Measurements from ENCODE around the gene BTNL8. TPM values are rescaled to one million over a fixed set of nuclear protein-coding genes. Genes with fewer than 3 reads are reported as not detected.

Gene BTNL8
- total and polyA plus RNA-seq, 2 experiments from 2014 or later = not detected

DNA sequence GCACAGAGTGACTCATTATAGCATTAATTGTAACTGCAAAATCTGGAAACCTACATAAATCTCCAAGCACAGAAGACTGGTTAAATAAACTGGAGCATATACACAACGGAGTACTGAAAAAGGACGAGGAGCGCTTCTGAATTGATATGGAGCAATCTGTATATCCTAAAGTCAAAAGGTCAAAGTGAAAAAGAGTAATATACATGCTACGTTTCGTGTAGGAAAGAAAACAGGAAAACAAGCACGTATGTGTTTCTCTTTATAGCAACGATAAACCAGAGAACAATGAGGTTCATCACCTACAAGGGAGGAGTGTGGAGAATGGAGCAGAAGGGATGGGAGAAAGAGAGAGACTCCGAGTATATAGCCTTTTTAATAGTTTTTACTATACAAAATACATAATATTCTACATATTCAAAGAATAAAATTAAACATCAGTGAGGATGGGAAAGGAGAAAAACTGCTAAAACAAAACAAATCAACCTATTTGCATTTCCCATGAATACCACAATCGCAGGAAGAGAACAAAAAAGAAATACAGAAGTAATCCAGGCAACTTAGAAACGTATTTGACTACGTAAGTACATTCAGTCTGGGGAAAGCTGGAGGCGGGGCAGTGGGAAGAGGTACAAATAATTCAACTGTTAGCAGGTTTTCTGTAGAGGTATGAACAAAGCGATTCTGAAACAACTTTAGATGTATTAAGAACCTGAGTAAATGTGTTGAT lies 45.7 kb upstream of the BTNL8 start:
- H4K20me1 ChIP-seq (ENCODE audit: insufficient read depth) = no peaks in the 10 kb centered on the region
- in situ Hi-C loops (cut with MboI) = no loop called here
- H3K27me3 ChIP-seq (replicated peaks; ENCODE audit: insufficient read depth) = no peaks in the 10 kb centered on the region
- no peak overlapping the region for H2AFZ ChIP-seq
- H3K9me2 ChIP-seq (ENCODE audit: insufficient read depth) = no peaks in the 10 kb centered on the region; the same call in 1 of the 2 replicates
- DNase-seq = no peak
- H3F3A ChIP-seq (ENCODE audit: insufficient read depth) = no peaks in the 10 kb centered on the region
- 88% methylated on average over 13 of the region's 13 CpGs for WGBS, 2 experiments (ENCODE audit: low coverage in 1 of 2, low lambda C conversion rate in 2 of 2, missing lambda C conversion rate in 2 of 2)
- TF ChIP-seq EZH2 (IDR thresholded peaks at IDR 0.05; ENCODE audit: insufficient read depth, poor library complexity, severe bottlenecking) (no peak), EZH2phosphoT487 (IDR thresholded peaks at IDR 0.05; ENCODE audit: insufficient read depth, low read depth) (no peak)
- H3K4me1 ChIP-seq (ENCODE audit: insufficient read depth) = no peaks in the 10 kb centered on the region
- H3K4me2 ChIP-seq (ENCODE audit: unreplicated experiment) = no peak overlapping the region
- no peaks in the 10 kb centered on the region for H3K9me3 ChIP-seq (ENCODE audit: low read depth)
- H3K36me3 ChIP-seq (ENCODE audit: low read depth) = peaks cover 31% of the 10 kb centered on the region
- H3K9ac ChIP-seq = no peak overlapping the region
- no peak overlapping the region for H3K27ac ChIP-seq
- H3K4me3 ChIP-seq = no peak overlapping the region
- H3K79me2 ChIP-seq (ENCODE audit: insufficient read depth) = peaks cover 38% of the 10 kb centered on the region

DNA sequence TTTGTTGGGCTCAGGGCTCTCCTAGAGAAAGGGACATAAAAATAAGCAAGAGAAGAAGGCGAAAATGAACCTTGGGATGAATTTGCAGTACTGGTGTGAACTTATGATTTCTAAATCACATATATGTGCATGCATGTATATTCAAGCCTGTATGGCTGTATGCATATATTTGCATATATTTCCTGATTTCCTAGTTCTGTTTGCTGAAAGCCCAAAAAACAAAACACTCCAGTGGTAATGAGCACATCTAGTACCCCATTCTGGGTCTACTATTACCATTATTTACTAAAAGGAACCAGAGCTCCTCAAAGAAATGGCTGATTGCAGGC lies 45.1 kb upstream of the BTNL8 start:
- Histone ChIP-seq H3K4me1 (ENCODE audit: insufficient read depth) (no peaks in the 10 kb centered on the region), H3K27ac (no peak overlapping the region), H3K27me3 (replicated peaks; ENCODE audit: insufficient read depth) (no peaks in the 10 kb centered on the region), H3K9ac (no peak overlapping the region), H3K9me2 (ENCODE audit: insufficient read depth) (no peaks in the 10 kb centered on the region; the same call in 1 of the 2 replicates), H4K20me1 (ENCODE audit: insufficient read depth) (no peaks in the 10 kb centered on the region), H2AFZ (no peak overlapping the region), H3K4me3 (no peak overlapping the region), H3K4me2 (ENCODE audit: unreplicated experiment) (no peak overlapping the region), H3F3A (ENCODE audit: insufficient read depth) (no peaks in the 10 kb centered on the region), H3K9me3 (ENCODE audit: low read depth) (no peaks in the 10 kb centered on the region), H3K36me3 (ENCODE audit: low read depth) (peaks cover 29% of the 10 kb centered on the region), H3K79me2 (ENCODE audit: insufficient read depth) (peaks cover 43% of the 10 kb centered on the region)
- no peak for DNase-seq
- in situ Hi-C loops (cut with MboI) = no loop called here
- TF ChIP-seq EZH2phosphoT487 (IDR thresholded peaks at IDR 0.05; ENCODE audit: insufficient read depth, low read depth) (no peak), EZH2 (IDR thresholded peaks at IDR 0.05; ENCODE audit: insufficient read depth, poor library complexity, severe bottlenecking) (no peak)
- 96 to 97% methylated on average over 1 of the region's 1 CpG for WGBS, 2 experiments (ENCODE audit: low coverage in 1 of 2, low lambda C conversion rate in 2 of 2, missing lambda C conversion rate in 2 of 2)

DNA sequence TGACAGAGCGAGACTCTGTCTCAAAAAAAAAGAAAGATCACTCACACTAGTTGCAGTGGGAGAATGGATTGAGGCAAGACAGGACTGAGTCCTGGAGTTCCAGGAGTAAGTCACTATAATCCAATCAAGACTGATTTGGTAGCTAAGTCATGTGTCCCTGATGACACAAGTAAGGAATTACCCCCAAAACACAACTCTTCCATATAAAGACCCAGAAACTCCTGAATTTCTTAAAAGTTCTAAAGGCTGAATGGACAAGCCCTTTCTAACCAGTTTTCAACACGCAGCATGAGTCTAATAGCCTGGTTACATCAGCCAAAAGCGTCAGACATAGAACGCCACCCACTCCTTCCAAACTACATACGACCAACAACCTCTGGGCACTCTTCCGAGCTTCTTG lies 40.4 kb upstream of the BTNL8 start:
- Histone ChIP-seq H3K9ac (no peak overlapping the region), H3K4me3 (no peak overlapping the region), H3K27me3 (replicated peaks; ENCODE audit: insufficient read depth) (no peaks in the 10 kb centered on the region), H3K79me2 (ENCODE audit: insufficient read depth) (peaks cover 50% of the 10 kb centered on the region), H3K9me2 (ENCODE audit: insufficient read depth) (no peaks in the 10 kb centered on the region), H4K20me1 (ENCODE audit: insufficient read depth) (no peaks in the 10 kb centered on the region), H3F3A (ENCODE audit: insufficient read depth) (peaks cover 6% of the 10 kb centered on the region; the same call in 1 of the 2 replicates), H3K4me1 (ENCODE audit: insufficient read depth) (peaks cover 4% of the 10 kb centered on the region; the same call in 1 of the 2 replicates), H3K9me3 (ENCODE audit: low read depth) (no peaks in the 10 kb centered on the region), H3K4me2 (ENCODE audit: unreplicated experiment) (no peak overlapping the region), H2AFZ (no peak overlapping the region), H3K27ac (no peak overlapping the region), H3K36me3 (ENCODE audit: low read depth) (no peaks in the 10 kb centered on the region)
- in situ Hi-C loops (cut with MboI) = no loop called here
- 97% methylated on average over 6 of the region's 6 CpGs for WGBS, 2 experiments (ENCODE audit: low coverage in 1 of 2, low lambda C conversion rate in 2 of 2, missing lambda C conversion rate in 2 of 2)
- DNase-seq = no peak
- TF ChIP-seq EZH2 (IDR thresholded peaks at IDR 0.05; ENCODE audit: insufficient read depth, poor library complexity, severe bottlenecking) = no peak
- TF ChIP-seq EZH2phosphoT487 (IDR thresholded peaks at IDR 0.05; ENCODE audit: insufficient read depth, low read depth) = no peak

DNA sequence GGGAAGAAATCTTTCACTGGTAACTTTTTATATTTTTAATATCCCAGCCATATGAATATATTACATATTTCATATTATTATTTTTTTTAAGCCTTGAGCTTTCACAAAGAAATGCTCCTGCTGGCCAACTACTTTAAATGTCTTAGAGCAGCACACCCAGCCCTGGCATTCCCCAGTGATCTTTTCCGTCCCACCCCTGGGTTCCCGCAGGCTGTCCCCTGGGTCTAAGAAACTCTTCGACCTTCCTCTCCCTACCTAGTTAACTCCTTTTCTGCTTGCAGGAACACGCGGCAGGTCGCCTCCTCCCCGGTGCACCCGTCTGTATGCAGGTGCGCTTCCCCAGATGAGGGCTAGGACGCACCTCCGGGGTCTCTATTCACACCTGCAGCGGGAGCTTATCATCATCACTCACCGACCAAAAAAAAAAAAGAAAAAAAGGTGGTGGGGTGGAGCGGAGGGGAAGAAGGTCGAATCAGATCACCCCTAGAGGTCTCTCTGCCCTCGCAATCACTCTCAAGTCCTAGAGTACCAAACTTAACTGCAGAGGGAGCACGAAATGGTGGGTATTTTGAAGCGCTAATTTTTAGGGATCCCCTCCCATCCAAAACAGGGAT lies 38.6 kb upstream of the BTNL8 start:
- H3K27ac ChIP-seq = peak overlapping the region; percentile 67
- peak; percentile 49 for DNase-seq
- H3K4me3 ChIP-seq = peak overlapping the region; percentile 96
- H3K9me2 ChIP-seq (ENCODE audit: insufficient read depth) = no peaks in the 10 kb centered on the region
- peak overlapping the region; percentile 97 for H2AFZ ChIP-seq
- H3K9ac ChIP-seq = peak overlapping the region; percentile 91
- peaks cover 37% of the 10 kb centered on the region for H3K79me2 ChIP-seq (ENCODE audit: insufficient read depth)
- H3K9me3 ChIP-seq (ENCODE audit: low read depth) = no peaks in the 10 kb centered on the region
- H3K4me2 ChIP-seq (ENCODE audit: unreplicated experiment) = peak overlapping the region; percentile 84
- H3K4me1 ChIP-seq (ENCODE audit: insufficient read depth) = peaks cover 4% of the 10 kb centered on the region; the same call in 1 of the 2 replicates
- H3F3A ChIP-seq (ENCODE audit: insufficient read depth) = peaks cover 6% of the 10 kb centered on the region; the same call in 1 of the 2 replicates
- H3K27me3 ChIP-seq (replicated peaks; ENCODE audit: insufficient read depth) = no peaks in the 10 kb centered on the region
- H4K20me1 ChIP-seq (ENCODE audit: insufficient read depth) = no peaks in the 10 kb centered on the region
- no peaks in the 10 kb centered on the region for H3K36me3 ChIP-seq (ENCODE audit: low read depth)
- TF ChIP-seq EZH2phosphoT487 (IDR thresholded peaks at IDR 0.05; ENCODE audit: insufficient read depth, low read depth) (no peak), EZH2 (IDR thresholded peaks at IDR 0.05; ENCODE audit: insufficient read depth, poor library complexity, severe bottlenecking) (no peak)
- in situ Hi-C loops (cut with MboI) = no loop called here
- WGBS, 2 experiments (ENCODE audit: low coverage in 1 of 2, low lambda C conversion rate in 2 of 2, missing lambda C conversion rate in 2 of 2) = 0 to 1% methylated on average over 13 to 18 of the region's 18 CpGs
